GM18873 (cell line): ENCODE results near the gene OPCML.

ENCODE experiments used
- ATAC-seq: cut with Tn5 transposase; IDR thresholded peaks from one replicate; pipeline ENCODE4 v1.9.1; 2021; ENCODE audit warnings: mild to moderate bottlenecking, moderate library complexity, moderate number of reproducible peaks; ENCODE audit not compliant: unreplicated experiment, low FRiP score

Gene OPCML

GRCh38 chr11:132367293-132367692, 1165.0 kb downstream of the OPCML start:
- no peak for ATAC-seq

DNA sequence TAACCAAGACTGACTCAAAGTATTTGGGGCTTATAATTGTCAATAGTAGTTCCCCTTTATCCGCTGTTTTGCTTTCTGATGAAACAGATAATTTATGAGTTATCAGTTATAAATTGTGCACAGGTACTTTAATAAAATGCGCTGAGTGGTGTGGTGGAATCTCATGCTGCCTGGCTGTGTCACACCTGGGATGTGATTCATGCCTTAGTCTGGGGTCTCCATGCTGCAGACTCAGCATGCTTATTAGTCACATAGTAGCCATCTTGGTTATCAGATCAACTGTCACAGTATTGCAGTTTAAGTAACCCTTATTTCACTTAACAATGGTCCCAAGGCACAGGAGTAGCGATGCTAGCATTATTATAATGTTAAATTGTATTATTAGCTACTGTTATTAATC, 1166.7 kb downstream of the OPCML start:
- ATAC-seq: no peak
